GM12864 (cell line): ENCODE data around the gene MARCHF3.

ENCODE experiments used
- DNase-seq: peaks from one replicate; pipeline ENCODE4 v3.0.0-alpha.2; 2011; ENCODE audit warnings: low read depth
- H3K4me3 ChIP-seq: 2 replicates; pipeline ENCODE4 v1.5.1; 2011; ENCODE audit warnings: mild to moderate bottlenecking, low read depth, low read length, control low read depth
- CTCF ChIP-seq: IDR thresholded peaks from 2 replicates; pipeline ENCODE4 v1.5.1; 2011; ENCODE audit warnings: low read depth, mild to moderate bottlenecking, moderate library complexity, low read length, control low read depth, inconsistent platforms; ENCODE audit errors: missing control alignments

Gene MARCHF3

GRCh38 chr5:127031147-127031862 lies 947 bp upstream of the MARCHF3 start:
- no peak for TF ChIP-seq CTCF
- peak overlapping the region; percentile 66 for H3K4me3 ChIP-seq
- DNase-seq = no peak

- DNase-seq = peak; percentile 24
- H3K4me3 ChIP-seq = peak overlapping the region; percentile 66
- peak; percentile 48 for TF ChIP-seq CTCF
Measured at GRCh38 chr5:127029581-127030258, 638 bp downstream of the MARCHF3 start.

- TF ChIP-seq CTCF = no peak
- DNase-seq = no peak
- no peak overlapping the region; the same call in 1 of the 2 replicates for H3K4me3 ChIP-seq
Measured at GRCh38 chr5:127028822-127029457, 1.4 kb downstream of the MARCHF3 start.

GRCh38 chr5:127027539-127027938 lies 2.8 kb downstream of the MARCHF3 start:
- no peak overlapping the region for H3K4me3 ChIP-seq
- TF ChIP-seq CTCF = no peak
- no peak for DNase-seq

GRCh38 chr5:127026166-127026565 lies 4.2 kb downstream of the MARCHF3 start:
- H3K4me3 ChIP-seq = no peak overlapping the region
- no peak for TF ChIP-seq CTCF
- DNase-seq = no peak

- no peak for DNase-seq
- H3K4me3 ChIP-seq = no peak overlapping the region
- TF ChIP-seq CTCF = no peak
Measured at GRCh38 chr5:127025467-127025866, 4.9 kb downstream of the MARCHF3 start.
